Endodermal cell (in vitro differentiated cells): ENCODE results near the gene TMPRSS13. TPM values are rescaled to one million over a fixed set of nuclear protein-coding genes. Genes with fewer than 3 reads are reported as not detected.
"Not testable (repeated sequence)": the region's sequence is repeated elsewhere in the genome, so short reads cannot be mapped to it uniquely, and the experiment has no call there.

Experiments
- DNase-seq: peaks from one replicate; pipeline ENCODE4 v3.0.0-alpha.2; 2017
- H3K27ac ChIP-seq: 2 replicates; pipeline ENCODE4 v1.5.1; 2013; ENCODE audit warnings: mild to moderate bottlenecking, low read depth, low read length, moderate library complexity
- H3K27me3 ChIP-seq: 2 replicates; pipeline ENCODE4 v1.6.1; 2013; ENCODE audit warnings: mild to moderate bottlenecking, low read length, moderate library complexity; ENCODE audit not compliant: insufficient read depth, control insufficient read depth, poor library complexity, severe bottlenecking
- H3K36me3 ChIP-seq: 2 replicates; pipeline ENCODE4 v1.7.0; 2013; ENCODE audit warnings: mild to moderate bottlenecking, low read length, moderate library complexity; ENCODE audit not compliant: control insufficient read depth, insufficient read depth
- H3K4me1 ChIP-seq: one replicate; pipeline ENCODE4 v1.7.0; 2013; ENCODE audit warnings: low read length; ENCODE audit not compliant: control insufficient read depth, insufficient read depth
- H3K4me3 ChIP-seq: 2 replicates; pipeline ENCODE4 v1.5.1; 2013; ENCODE audit warnings: mild to moderate bottlenecking, low read length, moderate library complexity
- H3K9ac ChIP-seq: 2 replicates; pipeline ENCODE4 v1.6.1; 2013; ENCODE audit warnings: mild to moderate bottlenecking, low read length, moderate library complexity; ENCODE audit not compliant: poor library complexity, severe bottlenecking; ENCODE audit errors: extremely low read depth
- H3K9me3 ChIP-seq: 2 replicates; pipeline ENCODE4 v1.6.1; 2013; ENCODE audit warnings: mild to moderate bottlenecking, low read length, moderate library complexity; ENCODE audit not compliant: control insufficient read depth
- H3K27ac Mint-ChIP-seq: 2 replicates; pipeline ENCODE4 v1.8.0; 2020; ENCODE audit warnings: mixed read lengths
- H3K27me3 Mint-ChIP-seq: 2 replicates; pipeline ENCODE4 v1.8.0; 2021; ENCODE audit warnings: mild to moderate bottlenecking, mixed read lengths; ENCODE audit not compliant: insufficient read depth
- H3K36me3 Mint-ChIP-seq: 2 replicates; pipeline ENCODE4 v1.8.0; 2020; ENCODE audit warnings: low read depth, mixed read lengths
- H3K4me1 Mint-ChIP-seq: 2 replicates; pipeline ENCODE4 v1.8.0; 2020; ENCODE audit warnings: mixed read lengths
- H3K4me3 Mint-ChIP-seq: 2 replicates; pipeline ENCODE4 v1.8.0; 2020; ENCODE audit warnings: mild to moderate bottlenecking, moderate library complexity, mixed read lengths
- H3K9me3 Mint-ChIP-seq: 2 replicates; pipeline ENCODE4 v1.8.0; 2020; ENCODE audit warnings: mild to moderate bottlenecking, mixed read lengths
- WGBS, 2 experiments: methylation state at CpG; one replicate each; pipeline versions ENCODE4 v1.1.5 to v1.1.7; 2013; ENCODE audit warnings: missing lambda C conversion rate in 2 of 2, mixed read lengths in 1 of 2; ENCODE audit not compliant: insufficient coverage in 1 of 2, insufficient read length in 1 of 2; 5-methylcytosine and 5-hydroxymethylcytosine counted together
- total RNA-seq, 2 donors: library from RNA; stranded (reverse); fragmentation: NEBNext Ultra II Directional in 1 of 2; extraction: Animal tissue kit (Norgen Biotek cat#: 25700) in 1 of 2; gene quantifications; 2 replicates in 1 of 2; 3 replicates in 1 of 2; pipeline ENCODE4 v1.2.1, GENCODE V29; 2021
- TF ChIP-seq, protein P1 (sequence below): fragments of 200-600 bp; sonication (generic); conservative IDR thresholded peaks from 2 replicates; pipeline ENCODE4 v1.5.0; 2021; ENCODE audit warnings: antibody characterized with exemption, mild to moderate bottlenecking

TMPRSS13 gene
- total RNA-seq, 2 donors from 2014 or later = 2.5 to 6.4 TPM

DNA sequence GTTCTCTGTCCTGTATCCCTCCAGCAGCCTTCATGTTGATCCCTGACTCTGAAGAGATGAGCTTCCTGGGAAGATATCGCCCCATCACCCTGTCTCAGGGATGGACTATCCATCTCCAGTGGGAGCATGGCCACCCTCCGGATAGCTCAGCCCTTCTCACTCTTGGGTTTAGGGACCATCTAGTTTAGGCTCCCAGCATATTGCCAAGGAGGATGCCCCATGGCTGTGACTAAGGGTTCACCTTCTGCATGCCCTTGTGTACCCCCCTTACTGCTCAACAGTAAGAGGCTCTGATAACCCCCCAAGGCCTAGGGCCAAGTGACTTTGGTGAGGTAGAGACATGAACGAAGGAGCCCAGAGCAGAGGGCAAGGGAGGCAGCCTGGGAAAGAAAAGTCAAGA is 1.3 kb downstream of the TMPRSS13 start:
- no peaks in the 10 kb centered on the region for H3K36me3 ChIP-seq
- H3K9ac ChIP-seq = no peak overlapping the region
- DNase-seq = no peak
- peaks cover 14% of the 10 kb centered on the region for H3K27me3 Mint-ChIP-seq
- H3K9me3 ChIP-seq = no peaks in the 10 kb centered on the region
- H3K27ac ChIP-seq = no peak overlapping the region
- H3K36me3 Mint-ChIP-seq = no peaks in the 10 kb centered on the region
- TF ChIP-seq, protein P1, sequence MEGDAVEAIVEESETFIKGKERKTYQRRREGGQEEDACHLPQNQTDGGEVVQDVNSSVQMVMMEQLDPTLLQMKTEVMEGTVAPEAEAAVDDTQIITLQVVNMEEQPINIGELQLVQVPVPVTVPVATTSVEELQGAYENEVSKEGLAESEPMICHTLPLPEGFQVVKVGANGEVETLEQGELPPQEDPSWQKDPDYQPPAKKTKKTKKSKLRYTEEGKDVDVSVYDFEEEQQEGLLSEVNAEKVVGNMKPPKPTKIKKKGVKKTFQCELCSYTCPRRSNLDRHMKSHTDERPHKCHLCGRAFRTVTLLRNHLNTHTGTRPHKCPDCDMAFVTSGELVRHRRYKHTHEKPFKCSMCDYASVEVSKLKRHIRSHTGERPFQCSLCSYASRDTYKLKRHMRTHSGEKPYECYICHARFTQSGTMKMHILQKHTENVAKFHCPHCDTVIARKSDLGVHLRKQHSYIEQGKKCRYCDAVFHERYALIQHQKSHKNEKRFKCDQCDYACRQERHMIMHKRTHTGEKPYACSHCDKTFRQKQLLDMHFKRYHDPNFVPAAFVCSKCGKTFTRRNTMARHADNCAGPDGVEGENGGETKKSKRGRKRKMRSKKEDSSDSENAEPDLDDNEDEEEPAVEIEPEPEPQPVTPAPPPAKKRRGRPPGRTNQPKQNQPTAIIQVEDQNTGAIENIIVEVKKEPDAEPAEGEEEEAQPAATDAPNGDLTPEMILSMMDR = no peak
- H3K27me3 ChIP-seq = peaks cover 21% of the 10 kb centered on the region
- H3K4me3 ChIP-seq = no peak overlapping the region
- no peak overlapping the region for H3K27ac Mint-ChIP-seq
- H3K4me3 Mint-ChIP-seq = no peak overlapping the region
- no peaks in the 10 kb centered on the region for H3K9me3 Mint-ChIP-seq
- peaks cover 36% of the 10 kb centered on the region for H3K4me1 Mint-ChIP-seq
- H3K4me1 ChIP-seq = peaks cover 10% of the 10 kb centered on the region
- WGBS, 2 experiments = 92 to 100% methylated on average over 2 to 3 of the region's 3 CpGs

DNA sequence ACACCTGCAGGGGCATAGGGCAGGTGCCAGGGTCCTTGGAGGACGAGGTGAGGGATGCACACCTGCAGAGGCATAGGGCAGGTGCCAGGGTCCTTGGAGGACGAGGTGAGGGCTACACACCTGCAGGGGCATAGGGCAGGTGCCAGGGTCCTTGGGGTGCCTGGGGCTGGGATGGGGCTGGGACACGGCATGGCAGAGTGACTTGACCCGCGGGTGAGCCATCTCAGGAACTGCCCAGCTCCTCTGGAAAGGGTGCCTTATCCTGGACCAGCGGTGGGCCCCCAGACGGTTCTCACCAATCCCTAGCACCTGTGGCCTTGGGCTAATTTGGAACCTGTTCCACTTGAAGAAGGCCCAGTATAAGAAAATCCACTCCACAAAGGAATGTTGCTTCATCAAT is 3.0 kb downstream of the TMPRSS13 start:
- WGBS, 2 experiments = 89 to 97% methylated on average over 5 to 7 of the region's 7 CpGs
- not testable (repeated sequence) for H3K36me3 Mint-ChIP-seq
- H3K27me3 ChIP-seq = peaks cover 21% of the 10 kb centered on the region

DNA sequence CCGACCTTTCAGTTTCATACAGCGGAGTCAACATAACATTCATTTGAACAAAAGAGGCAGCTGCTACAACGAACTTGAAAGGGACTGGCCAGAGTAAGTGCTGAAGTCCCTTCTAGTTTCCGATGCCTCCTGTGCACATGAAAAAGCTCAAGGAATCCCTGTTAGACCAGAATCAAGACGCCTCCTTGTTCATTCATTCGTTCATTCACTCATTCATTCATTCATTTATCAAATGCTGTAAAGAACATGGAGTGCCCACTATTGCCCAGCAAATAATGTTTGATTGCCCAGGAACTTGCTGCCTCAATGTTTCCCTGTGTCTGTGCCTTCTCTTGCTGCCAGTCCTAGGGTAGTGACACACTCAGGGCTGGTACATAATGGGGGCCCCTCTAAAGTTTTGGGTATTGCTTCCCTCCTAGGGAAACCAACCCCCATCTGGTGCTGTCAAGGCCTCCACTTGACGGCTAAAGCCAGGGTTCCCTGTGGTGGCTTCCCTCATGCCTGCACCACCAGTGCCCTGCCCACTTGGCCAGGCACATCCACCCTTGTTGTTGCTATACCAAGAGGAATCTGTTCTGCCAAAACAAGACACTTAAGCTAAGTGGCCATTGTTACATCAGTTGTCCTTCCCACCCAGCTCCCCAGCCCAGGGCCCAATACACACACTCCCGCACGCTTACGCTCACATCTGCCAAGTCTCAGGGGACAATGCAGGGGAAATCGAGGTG is 3.8 kb downstream of the TMPRSS13 start:
- H3K36me3 ChIP-seq = no peaks in the 10 kb centered on the region

More for the DNA sequence above, 3.0 kb downstream of the TMPRSS13 start:
- not testable (repeated sequence) for DNase-seq, H3K9me3 Mint-ChIP-seq, H3K27ac Mint-ChIP-seq, H3K27ac ChIP-seq, H3K4me3 Mint-ChIP-seq, H3K4me3 ChIP-seq, H3K9ac ChIP-seq, H3K36me3 ChIP-seq, H3K9me3 ChIP-seq
- peaks cover 14% of the 10 kb centered on the region for H3K27me3 Mint-ChIP-seq
- H3K4me1 Mint-ChIP-seq = peaks cover 30% of the 10 kb centered on the region
- H3K4me1 ChIP-seq = peaks cover 10% of the 10 kb centered on the region

More for the DNA sequence above, 3.8 kb downstream of the TMPRSS13 start:
- peaks cover 10% of the 10 kb centered on the region for H3K4me1 ChIP-seq
- H3K4me3 ChIP-seq = no peak overlapping the region
- H3K27me3 Mint-ChIP-seq = peaks cover 14% of the 10 kb centered on the region
- no peaks in the 10 kb centered on the region for H3K9me3 ChIP-seq
- peaks cover 21% of the 10 kb centered on the region for H3K27me3 ChIP-seq
- no peak overlapping the region for H3K27ac ChIP-seq
- TF ChIP-seq, protein P1 = no peak
- no peak overlapping the region for H3K27ac Mint-ChIP-seq
- peaks cover 25% of the 10 kb centered on the region for H3K4me1 Mint-ChIP-seq
- no peak overlapping the region for H3K9ac ChIP-seq
- H3K9me3 Mint-ChIP-seq = no peaks in the 10 kb centered on the region
- no peaks in the 10 kb centered on the region for H3K36me3 Mint-ChIP-seq
- H3K4me3 Mint-ChIP-seq = no peak overlapping the region
- WGBS, 2 experiments = 89 to 92% methylated on average over 8 to 11 of the region's 11 CpGs
- DNase-seq = no peak
